ENCODE data around the gene ALMS1. TPM values are rescaled to one million over a fixed set of nuclear protein-coding genes. Genes with fewer than 3 reads are reported as not detected.

Gene ALMS1
- total RNA-seq, 1 donor from 2014 or later: 25.0 TPM

DNA sequence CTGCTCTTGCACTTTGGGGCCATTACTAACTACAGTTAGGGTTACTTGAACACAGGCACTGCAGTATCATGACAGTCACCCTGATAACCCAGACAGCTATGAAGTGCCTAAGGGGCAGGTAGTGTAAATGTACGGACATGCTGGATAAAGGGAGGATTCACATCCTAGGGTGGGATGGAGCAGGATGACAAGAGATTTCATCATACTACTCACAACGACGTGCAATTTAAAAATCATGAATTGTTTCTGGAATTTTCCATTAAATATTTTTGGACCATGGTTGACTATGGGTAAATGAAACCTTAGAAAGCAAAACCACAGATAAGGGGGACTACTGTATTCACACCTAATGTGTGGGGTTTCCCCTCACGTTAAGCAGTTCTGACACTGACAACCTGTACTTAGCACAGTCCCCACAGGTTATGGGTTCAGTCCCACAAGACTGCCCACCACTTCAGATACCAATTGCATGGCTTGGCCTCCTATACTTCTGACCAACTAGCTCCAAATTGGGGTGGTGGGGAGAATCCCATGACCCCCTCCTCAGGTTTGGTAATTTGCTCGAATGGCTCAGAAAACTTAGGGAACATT lies 180.7 kb downstream of the ALMS1 start:
- no peak overlapping the region for H3K27ac ChIP-seq
- TF ChIP-seq, protein P1, sequence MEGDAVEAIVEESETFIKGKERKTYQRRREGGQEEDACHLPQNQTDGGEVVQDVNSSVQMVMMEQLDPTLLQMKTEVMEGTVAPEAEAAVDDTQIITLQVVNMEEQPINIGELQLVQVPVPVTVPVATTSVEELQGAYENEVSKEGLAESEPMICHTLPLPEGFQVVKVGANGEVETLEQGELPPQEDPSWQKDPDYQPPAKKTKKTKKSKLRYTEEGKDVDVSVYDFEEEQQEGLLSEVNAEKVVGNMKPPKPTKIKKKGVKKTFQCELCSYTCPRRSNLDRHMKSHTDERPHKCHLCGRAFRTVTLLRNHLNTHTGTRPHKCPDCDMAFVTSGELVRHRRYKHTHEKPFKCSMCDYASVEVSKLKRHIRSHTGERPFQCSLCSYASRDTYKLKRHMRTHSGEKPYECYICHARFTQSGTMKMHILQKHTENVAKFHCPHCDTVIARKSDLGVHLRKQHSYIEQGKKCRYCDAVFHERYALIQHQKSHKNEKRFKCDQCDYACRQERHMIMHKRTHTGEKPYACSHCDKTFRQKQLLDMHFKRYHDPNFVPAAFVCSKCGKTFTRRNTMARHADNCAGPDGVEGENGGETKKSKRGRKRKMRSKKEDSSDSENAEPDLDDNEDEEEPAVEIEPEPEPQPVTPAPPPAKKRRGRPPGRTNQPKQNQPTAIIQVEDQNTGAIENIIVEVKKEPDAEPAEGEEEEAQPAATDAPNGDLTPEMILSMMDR (IDR thresholded peaks at IDR 0.05): no peak
- no peak for TF ChIP-seq POLR2AphosphoS5 (IDR thresholded peaks at IDR 0.05; ENCODE audit: insufficient read depth in 1 of 2, low read depth in 1 of 2)
- TF ChIP-seq POLR2A (IDR thresholded peaks at IDR 0.05): no peak
- no peaks in the 10 kb centered on the region for H3K4me1 ChIP-seq
- no peaks in the 10 kb centered on the region for H3K9me3 ChIP-seq
- no peaks in the 10 kb centered on the region for H3K36me3 ChIP-seq
- no peaks in the 10 kb centered on the region for H3K27me3 ChIP-seq
- intact Hi-C loops (cut with DNase I): no loop called here
- no peak for DNase-seq (ENCODE audit: extremely low spot score in 2 of 2)
- no peak overlapping the region for H3K4me3 ChIP-seq

DNA sequence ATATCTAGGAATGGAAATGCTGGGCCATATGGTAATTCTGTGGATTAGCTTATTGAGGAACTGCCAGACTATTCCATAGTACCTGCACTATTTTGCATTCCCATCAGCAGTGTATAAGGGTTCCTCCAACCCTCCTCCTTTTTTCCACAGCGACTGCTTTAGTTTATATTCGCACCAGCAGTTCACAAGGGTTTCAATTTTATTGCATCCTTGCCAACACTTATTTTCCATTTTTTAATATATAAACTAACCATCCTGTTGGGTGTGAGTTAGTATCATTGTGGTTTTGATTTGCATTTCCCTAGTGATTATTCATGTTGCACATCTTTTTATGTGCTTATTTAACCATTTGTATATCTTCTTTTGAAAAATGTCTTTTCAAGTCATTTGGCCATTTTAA lies 189.6 kb downstream of the ALMS1 start:
- Histone ChIP-seq H3K4me1 (no peaks in the 10 kb centered on the region), H3K27me3 (no peaks in the 10 kb centered on the region), H3K9me3 (no peaks in the 10 kb centered on the region), H3K36me3 (peaks cover 0 to 14% of the 10 kb centered on the region in 2 donors), H3K4me3 (no peak overlapping the region), H3K27ac (no peak overlapping the region)
- no peak for DNase-seq (ENCODE audit: extremely low spot score in 2 of 2)
- intact Hi-C loops (cut with DNase I): no loop called here
- TF ChIP-seq POLR2A (IDR thresholded peaks at IDR 0.05) (no peak), POLR2AphosphoS5 (IDR thresholded peaks at IDR 0.05; ENCODE audit: insufficient read depth in 1 of 2, low read depth in 1 of 2) (no peak)
- TF ChIP-seq, protein P1 (IDR thresholded peaks at IDR 0.05): no peak

DNA sequence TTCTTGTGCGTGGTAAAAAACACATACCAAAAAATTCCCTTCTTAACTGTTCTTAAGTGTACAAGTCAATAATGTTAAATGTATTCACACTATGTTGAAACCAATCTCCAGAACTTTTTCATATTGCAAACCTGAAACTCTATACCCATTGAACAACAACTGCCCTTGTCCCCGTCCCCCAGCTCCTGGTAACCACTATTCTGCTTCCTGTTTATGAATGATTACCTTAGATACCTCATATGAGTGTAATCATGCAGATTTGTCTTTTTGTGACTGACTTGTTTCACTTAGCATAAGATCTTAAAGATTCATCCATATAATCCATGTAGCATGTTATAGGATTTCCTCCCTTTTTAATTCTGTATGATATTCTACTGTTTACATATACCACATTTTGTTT lies 196.7 kb downstream of the ALMS1 start:
- intact Hi-C loops (cut with DNase I): no loop called here

DNA sequence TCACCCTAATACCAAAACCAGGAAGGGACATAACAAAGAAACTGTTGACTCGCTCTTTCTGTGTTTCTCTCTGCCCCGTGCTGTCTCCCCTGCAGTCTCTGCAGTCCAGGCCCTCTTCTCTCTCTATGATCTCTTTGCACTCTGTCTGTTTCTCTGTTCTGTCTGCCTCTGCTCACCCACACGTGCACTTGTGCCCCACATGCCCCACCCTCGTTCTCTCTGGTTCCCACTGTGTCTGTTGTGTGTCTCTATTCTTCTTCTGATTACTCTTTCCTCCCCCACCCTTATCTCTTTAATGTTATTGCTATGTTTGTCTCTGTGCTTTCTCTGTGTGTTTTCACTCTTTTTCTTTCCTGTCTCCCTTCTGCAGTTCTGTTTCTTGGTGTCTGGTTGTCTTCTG lies 202.5 kb downstream of the ALMS1 start:
- TF ChIP-seq POLR2AphosphoS5 (IDR thresholded peaks at IDR 0.05; ENCODE audit: insufficient read depth in 1 of 2, low read depth in 1 of 2) (no peak), POLR2A (IDR thresholded peaks at IDR 0.05) (no peak)
- TF ChIP-seq, protein P1 (IDR thresholded peaks at IDR 0.05): no peak
- intact Hi-C loops (cut with DNase I): no loop called here

More for the DNA sequence above, 196.7 kb downstream of the ALMS1 start:
- no peaks in the 10 kb centered on the region for H3K9me3 ChIP-seq
- TF ChIP-seq POLR2AphosphoS5 (IDR thresholded peaks at IDR 0.05; ENCODE audit: insufficient read depth in 1 of 2, low read depth in 1 of 2) (no peak), POLR2A (IDR thresholded peaks at IDR 0.05) (no peak)
- TF ChIP-seq, protein P1 (IDR thresholded peaks at IDR 0.05): no peak
- H3K27me3 ChIP-seq: no peaks in the 10 kb centered on the region
- H3K4me1 ChIP-seq: no peaks in the 10 kb centered on the region
- no peak overlapping the region for H3K4me3 ChIP-seq
- H3K36me3 ChIP-seq: peaks cover 0 to 25% of the 10 kb centered on the region in 2 donors
- DNase-seq (ENCODE audit: extremely low spot score in 2 of 2): no peak
- no peak overlapping the region for H3K27ac ChIP-seq

DNA sequence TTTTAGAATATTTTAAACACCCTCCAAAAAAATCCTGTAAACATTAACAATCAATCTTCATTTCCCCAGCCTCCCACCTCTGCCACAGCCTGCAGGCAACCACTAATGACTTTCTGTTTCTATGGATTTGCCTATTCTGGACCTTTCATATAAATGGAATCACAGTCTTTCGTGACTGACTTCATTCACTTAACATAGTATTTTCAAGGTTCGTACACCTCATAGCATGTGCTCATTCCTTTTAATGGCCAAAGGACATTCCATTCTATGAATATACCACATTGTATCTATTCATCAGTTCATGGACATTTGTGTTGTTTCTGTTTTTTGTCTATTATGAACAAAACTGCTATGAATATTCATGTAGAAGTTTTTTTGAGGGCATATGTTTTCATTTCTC lies 208.0 kb downstream of the ALMS1 start:
- Histone ChIP-seq H3K36me3 (no peaks in the 10 kb centered on the region), H3K4me1 (no peaks in the 10 kb centered on the region), H3K27me3 (no peaks in the 10 kb centered on the region), H3K4me3 (no peak overlapping the region), H3K9me3 (no peaks in the 10 kb centered on the region), H3K27ac (no peak overlapping the region)
- intact Hi-C loops (cut with DNase I): no loop called here
- TF ChIP-seq POLR2AphosphoS5 (IDR thresholded peaks at IDR 0.05; ENCODE audit: insufficient read depth in 1 of 2, low read depth in 1 of 2) (no peak), POLR2A (IDR thresholded peaks at IDR 0.05) (no peak)
- TF ChIP-seq, protein P1 (IDR thresholded peaks at IDR 0.05): no peak
- DNase-seq (ENCODE audit: extremely low spot score in 2 of 2): no peak

More for the DNA sequence above, 202.5 kb downstream of the ALMS1 start:
- Histone ChIP-seq H3K27me3 (no peaks in the 10 kb centered on the region), H3K27ac (no peak overlapping the region), H3K9me3 (no peaks in the 10 kb centered on the region), H3K4me3 (no peak overlapping the region), H3K36me3 (no peaks in the 10 kb centered on the region), H3K4me1 (no peaks in the 10 kb centered on the region)
- DNase-seq (ENCODE audit: extremely low spot score in 2 of 2): no peak
